ENCODE results near the gene ATP5F1D. TPM values are rescaled to one million over a fixed set of nuclear protein-coding genes. Genes with fewer than 3 reads are reported as not detected.

ATP5F1D gene
- total RNA-seq, 2 donors from 2014 or later, result 144 to 159 TPM

DNA sequence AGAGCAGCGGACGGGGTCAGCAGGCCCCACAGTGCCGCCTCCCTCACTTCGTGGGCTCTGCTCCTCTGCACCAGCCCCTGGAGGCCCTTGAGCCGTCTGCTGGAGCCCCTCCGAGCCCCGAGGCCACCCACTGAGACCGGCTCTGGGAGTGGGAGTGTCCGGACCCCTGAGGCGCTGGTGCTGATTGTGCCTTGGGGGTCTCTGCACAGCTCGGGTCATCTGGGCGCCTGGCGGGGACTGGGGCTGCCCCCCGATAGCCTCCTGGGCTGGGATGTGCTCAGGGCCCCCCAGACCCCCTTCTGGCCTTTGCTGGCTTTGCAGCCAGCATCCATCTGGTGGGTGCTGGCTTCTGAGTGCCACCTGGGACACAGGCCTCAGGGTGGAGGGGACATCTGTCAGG lies 19.2 kb upstream of the ATP5F1D start:
- no peaks in the 10 kb centered on the region for H3K9me3 Mint-ChIP-seq
- TF ChIP-seq, protein P1, sequence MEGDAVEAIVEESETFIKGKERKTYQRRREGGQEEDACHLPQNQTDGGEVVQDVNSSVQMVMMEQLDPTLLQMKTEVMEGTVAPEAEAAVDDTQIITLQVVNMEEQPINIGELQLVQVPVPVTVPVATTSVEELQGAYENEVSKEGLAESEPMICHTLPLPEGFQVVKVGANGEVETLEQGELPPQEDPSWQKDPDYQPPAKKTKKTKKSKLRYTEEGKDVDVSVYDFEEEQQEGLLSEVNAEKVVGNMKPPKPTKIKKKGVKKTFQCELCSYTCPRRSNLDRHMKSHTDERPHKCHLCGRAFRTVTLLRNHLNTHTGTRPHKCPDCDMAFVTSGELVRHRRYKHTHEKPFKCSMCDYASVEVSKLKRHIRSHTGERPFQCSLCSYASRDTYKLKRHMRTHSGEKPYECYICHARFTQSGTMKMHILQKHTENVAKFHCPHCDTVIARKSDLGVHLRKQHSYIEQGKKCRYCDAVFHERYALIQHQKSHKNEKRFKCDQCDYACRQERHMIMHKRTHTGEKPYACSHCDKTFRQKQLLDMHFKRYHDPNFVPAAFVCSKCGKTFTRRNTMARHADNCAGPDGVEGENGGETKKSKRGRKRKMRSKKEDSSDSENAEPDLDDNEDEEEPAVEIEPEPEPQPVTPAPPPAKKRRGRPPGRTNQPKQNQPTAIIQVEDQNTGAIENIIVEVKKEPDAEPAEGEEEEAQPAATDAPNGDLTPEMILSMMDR (conservative IDR thresholded peaks at IDR 0.05), result no peak
- Histone ChIP-seq H3K36me3 (ENCODE audit: control insufficient read depth, insufficient read depth, low read length) (peaks cover 18% of the 10 kb centered on the region), H3K9me3 (ENCODE audit: control insufficient read depth, low read length) (no peaks in the 10 kb centered on the region), H3K27ac (ENCODE audit: low read depth, low read length) (peak overlapping the region; percentile 22), H3K4me1 (ENCODE audit: control insufficient read depth, insufficient read depth, low read length) (no peaks in the 10 kb centered on the region), H3K9ac (ENCODE audit: extremely low read depth, low read length, poor library complexity, severe bottlenecking) (no peak overlapping the region), H3K4me3 (ENCODE audit: low read length) (no peak overlapping the region), H3K27me3 (ENCODE audit: control insufficient read depth, insufficient read depth, low read length, poor library complexity, severe bottlenecking) (no peaks in the 10 kb centered on the region)
- H3K4me1 Mint-ChIP-seq, result peaks cover 2% of the 10 kb centered on the region
- no peak overlapping the region for H3K4me3 Mint-ChIP-seq
- peaks cover 9% of the 10 kb centered on the region for H3K36me3 Mint-ChIP-seq (ENCODE audit: low read depth)
- 89 to 91% methylated on average over 9 to 14 of the region's 14 CpGs for WGBS, 2 experiments (ENCODE audit: insufficient coverage in 1 of 2, insufficient read length in 1 of 2)
- no peak for DNase-seq
- H3K27me3 Mint-ChIP-seq (ENCODE audit: insufficient read depth), result no peaks in the 10 kb centered on the region
- H3K27ac Mint-ChIP-seq, result no peak overlapping the region

DNA sequence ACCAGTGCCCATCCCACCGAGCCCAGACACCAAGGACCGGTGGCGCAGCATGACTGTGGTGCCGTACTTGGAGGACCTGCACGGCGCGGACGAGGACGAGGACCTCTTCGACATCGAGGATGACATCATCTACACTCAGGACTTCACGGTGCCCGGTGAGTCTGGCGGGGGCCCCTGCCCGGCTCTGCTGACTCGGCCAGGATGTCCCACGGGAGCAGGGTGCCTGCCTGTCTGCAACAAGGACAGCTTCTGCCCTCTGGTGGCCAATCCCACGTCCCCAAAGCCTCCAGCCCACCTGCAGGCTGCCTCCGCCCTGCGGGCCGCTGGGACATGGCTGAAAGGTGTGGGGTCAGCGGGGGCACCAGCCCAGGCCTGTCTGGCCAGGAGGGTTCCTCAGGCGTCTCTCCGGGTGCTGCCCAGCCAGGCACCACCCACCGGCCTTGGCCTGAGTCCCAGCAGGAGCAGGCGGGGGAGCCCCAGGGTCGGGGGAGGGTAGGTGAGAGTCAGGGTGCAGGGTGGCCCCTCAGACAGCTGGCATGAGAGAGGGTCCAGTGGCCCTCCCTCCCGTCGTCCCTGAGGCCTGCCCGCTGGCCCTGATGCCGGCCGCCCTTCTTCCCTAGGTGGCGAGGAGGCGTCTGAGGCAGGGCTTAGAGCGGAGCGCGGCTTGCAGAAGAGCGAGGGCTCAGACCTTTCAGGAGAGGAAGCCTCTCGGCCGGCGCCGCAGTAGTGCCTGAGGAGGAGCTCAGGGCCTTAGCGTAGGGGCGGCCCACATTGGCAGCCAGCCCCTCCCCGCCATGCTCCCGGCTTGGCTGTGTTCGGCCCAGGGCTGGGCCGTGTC lies 18.3 kb upstream of the ATP5F1D start:
- Mint-ChIP-seq H3K36me3 (ENCODE audit: low read depth) (peaks cover 10% of the 10 kb centered on the region), H3K9me3 (no peaks in the 10 kb centered on the region), H3K4me3 (no peak overlapping the region), H3K4me1 (peaks cover under 1% of the 10 kb centered on the region), H3K27ac (no peak overlapping the region), H3K27me3 (ENCODE audit: insufficient read depth) (no peaks in the 10 kb centered on the region)
- Histone ChIP-seq H3K27me3 (ENCODE audit: control insufficient read depth, insufficient read depth, low read length, poor library complexity, severe bottlenecking) (no peaks in the 10 kb centered on the region), H3K4me1 (ENCODE audit: control insufficient read depth, insufficient read depth, low read length) (no peaks in the 10 kb centered on the region), H3K9ac (ENCODE audit: extremely low read depth, low read length, poor library complexity, severe bottlenecking) (no peak overlapping the region), H3K36me3 (ENCODE audit: control insufficient read depth, insufficient read depth, low read length) (peaks cover 18% of the 10 kb centered on the region), H3K9me3 (ENCODE audit: control insufficient read depth, low read length) (no peaks in the 10 kb centered on the region), H3K4me3 (ENCODE audit: low read length) (no peak overlapping the region), H3K27ac (ENCODE audit: low read depth, low read length) (peak overlapping the region; percentile 22)
- TF ChIP-seq, protein P1 (conservative IDR thresholded peaks at IDR 0.05), result peak; percentile 78
- peak; percentile 91 for DNase-seq
- WGBS, 2 experiments (ENCODE audit: insufficient coverage in 1 of 2, insufficient read length in 1 of 2), result 93 to 97% methylated on average over 27 to 48 of the region's 48 CpGs

DNA sequence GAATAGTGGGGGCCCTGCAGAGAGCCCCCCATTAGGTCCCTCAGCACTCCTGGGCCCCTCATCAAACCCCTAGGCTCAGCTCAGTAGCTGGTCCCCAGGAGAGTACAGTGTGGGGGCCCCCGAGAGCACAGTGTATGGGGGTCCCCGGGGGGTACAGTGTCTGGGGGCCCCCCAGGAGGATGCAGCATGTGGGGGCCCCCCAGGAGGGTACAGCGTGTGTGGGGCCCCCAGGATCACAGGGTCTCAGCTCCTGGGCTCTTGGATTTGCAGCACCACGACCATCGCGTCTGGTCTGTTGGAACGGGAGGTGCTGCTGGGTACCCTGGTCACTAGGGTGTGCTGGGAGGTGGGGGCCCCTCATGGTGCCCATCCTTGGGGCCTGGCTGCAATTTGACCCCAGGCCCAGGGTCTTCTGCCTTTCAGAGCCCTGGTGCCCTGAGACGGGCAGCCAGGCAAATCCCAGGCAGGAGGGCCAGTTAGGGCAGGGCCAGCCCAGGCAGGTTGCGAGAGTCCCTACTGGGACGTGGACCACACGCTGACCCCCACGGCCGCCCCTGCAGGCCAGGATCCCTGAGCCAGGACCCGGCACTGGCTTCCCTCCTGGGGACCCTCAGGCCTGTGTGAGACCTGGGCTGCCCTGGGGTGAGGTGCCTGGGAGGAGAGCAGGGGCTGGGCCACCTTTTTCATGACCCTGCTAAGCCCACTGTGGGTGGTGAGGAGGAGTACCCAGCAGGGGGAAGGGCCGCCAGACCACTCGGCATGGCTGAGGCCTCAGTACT lies 17.3 kb upstream of the ATP5F1D start:
- Mint-ChIP-seq H3K27me3 (ENCODE audit: insufficient read depth) (no peaks in the 10 kb centered on the region), H3K4me1 (no peaks in the 10 kb centered on the region), H3K4me3 (no peak overlapping the region), H3K9me3 (no peaks in the 10 kb centered on the region), H3K36me3 (ENCODE audit: low read depth) (peaks cover 10% of the 10 kb centered on the region), H3K27ac (no peak overlapping the region)
- H3K4me3 ChIP-seq (ENCODE audit: low read length), result no peak overlapping the region
- H3K27ac ChIP-seq (ENCODE audit: low read depth, low read length), result no peak overlapping the region
- H3K9ac ChIP-seq (ENCODE audit: extremely low read depth, low read length, poor library complexity, severe bottlenecking), result no peak overlapping the region
- no peaks in the 10 kb centered on the region for H3K4me1 ChIP-seq (ENCODE audit: control insufficient read depth, insufficient read depth, low read length)
- no peaks in the 10 kb centered on the region for H3K27me3 ChIP-seq (ENCODE audit: control insufficient read depth, insufficient read depth, low read length, poor library complexity, severe bottlenecking)
- no peaks in the 10 kb centered on the region for H3K9me3 ChIP-seq (ENCODE audit: control insufficient read depth, low read length)
- 93 to 95% methylated on average over 9 to 16 of the region's 16 CpGs for WGBS, 2 experiments (ENCODE audit: insufficient coverage in 1 of 2, insufficient read length in 1 of 2)
- no peak for DNase-seq
- H3K36me3 ChIP-seq (ENCODE audit: control insufficient read depth, insufficient read depth, low read length), result peaks cover 18% of the 10 kb centered on the region
- TF ChIP-seq, protein P1 (conservative IDR thresholded peaks at IDR 0.05), result no peak

All from endodermal cell (in vitro differentiated cells).